Measurements from ENCODE around the gene SEMA3F. TPM values are rescaled to one million over a fixed set of nuclear protein-coding genes. Genes with fewer than 3 reads are reported as not detected.

The SEMA3F gene
- total RNA-seq, 1 donor from 2014 or later, result 0.21 TPM

DNA sequence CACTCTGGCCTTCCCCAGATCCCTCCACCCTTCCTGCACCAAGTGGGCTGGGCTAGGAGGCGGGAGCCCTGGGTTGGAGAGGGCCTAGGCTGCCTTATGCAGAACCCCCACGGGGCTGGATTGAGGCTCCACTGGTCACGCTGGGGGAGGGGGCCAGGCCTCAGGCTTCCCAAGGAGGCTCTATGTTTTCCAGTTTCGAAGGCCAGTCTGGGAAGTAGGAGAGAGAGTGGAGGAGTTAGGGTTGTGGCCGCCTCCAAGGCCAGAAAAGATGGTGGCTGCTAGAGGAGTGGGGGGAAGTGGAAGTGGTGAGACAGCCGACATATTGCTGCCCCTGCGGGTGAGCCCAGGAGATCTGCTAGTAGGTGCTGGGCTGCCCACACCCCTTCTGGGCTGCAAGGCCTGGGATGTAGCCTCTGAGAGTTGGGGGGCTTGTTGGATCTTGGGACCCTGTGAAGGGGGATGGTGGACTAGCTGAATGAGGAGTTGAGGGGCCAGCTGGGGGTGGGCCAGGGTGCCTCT, 82.1 kb downstream of the SEMA3F start:
- H3K27ac Mint-ChIP-seq, result peak overlapping the region; percentile 94
- intact Hi-C loops (cut with micrococcal nuclease), result loop anchor here (2.0 to 5.0 kb wide), 4 partner anchors 296 to 895 kb away; partner anchors contain the start of genes APEH, GMPPB, RBM6 and USP4
- peak; percentile 31 for DNase-seq (ENCODE audit: low spot score)
- H3K4me3 Mint-ChIP-seq, result peak overlapping the region; percentile 99
- no peaks in the 10 kb centered on the region for H3K27me3 Mint-ChIP-seq (ENCODE audit: insufficient read depth)
- H3K36me3 Mint-ChIP-seq (ENCODE audit: low read depth), result peaks cover 14% of the 10 kb centered on the region
- no peaks in the 10 kb centered on the region for H3K9me3 Mint-ChIP-seq
- H3K4me1 Mint-ChIP-seq (ENCODE audit: low read depth), result peaks cover 45% of the 10 kb centered on the region

DNA sequence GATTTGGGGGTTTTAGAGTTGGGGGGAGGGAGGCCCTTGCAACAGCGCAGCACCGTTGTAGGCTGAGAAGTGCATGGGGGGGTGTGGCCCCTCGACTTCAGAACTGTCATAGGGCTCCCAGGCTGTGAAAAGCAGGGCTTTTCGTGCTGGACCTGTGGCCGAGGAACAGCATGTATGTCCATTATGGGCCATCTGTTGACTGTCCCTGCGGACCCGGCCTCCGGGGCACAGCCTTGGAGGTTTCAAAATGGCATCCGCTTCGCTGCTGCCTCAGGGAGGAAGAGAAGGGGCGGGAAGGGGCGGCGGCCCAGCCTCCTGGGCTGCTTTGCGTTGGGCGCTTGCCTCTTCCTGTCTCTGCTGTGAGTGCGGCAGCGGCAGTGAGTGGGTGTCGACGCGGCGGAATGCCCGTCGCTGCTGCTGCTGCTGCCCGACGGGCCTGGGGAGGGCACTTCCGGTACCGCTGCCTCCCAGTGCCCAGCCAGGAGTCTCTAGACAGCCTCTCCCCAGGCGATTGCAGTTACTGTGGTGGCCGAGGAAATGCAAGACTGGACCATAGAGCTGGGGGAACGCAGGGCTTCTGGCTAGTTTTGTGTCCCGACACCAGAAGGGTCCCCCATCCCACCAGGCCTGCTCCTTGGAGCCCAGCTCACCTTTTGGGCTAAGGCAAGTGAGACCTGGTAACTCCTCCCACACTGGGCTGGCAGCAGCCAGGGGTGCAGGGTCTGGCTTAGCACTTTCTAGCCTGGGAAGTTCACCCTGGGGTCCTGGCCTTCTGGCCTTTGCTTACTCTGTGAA, 82.8 kb downstream of the SEMA3F start:
- intact Hi-C loops (cut with micrococcal nuclease), result loop anchor here (1.0 to 5.0 kb wide), 6 partner anchors 8 to 896 kb away; partner anchors contain the start of genes APEH, GMPPB, RBM6 and TRAIP
- peaks cover 53% of the 10 kb centered on the region for H3K4me1 Mint-ChIP-seq (ENCODE audit: low read depth)
- peak; percentile 87 for DNase-seq (ENCODE audit: low spot score)
- peaks cover 18% of the 10 kb centered on the region for H3K36me3 Mint-ChIP-seq (ENCODE audit: low read depth)
- H3K4me3 Mint-ChIP-seq, result peak overlapping the region; percentile 99
- peak overlapping the region; percentile 94 for H3K27ac Mint-ChIP-seq
- no peaks in the 10 kb centered on the region for H3K27me3 Mint-ChIP-seq (ENCODE audit: insufficient read depth)
- H3K9me3 Mint-ChIP-seq, result no peaks in the 10 kb centered on the region

DNA sequence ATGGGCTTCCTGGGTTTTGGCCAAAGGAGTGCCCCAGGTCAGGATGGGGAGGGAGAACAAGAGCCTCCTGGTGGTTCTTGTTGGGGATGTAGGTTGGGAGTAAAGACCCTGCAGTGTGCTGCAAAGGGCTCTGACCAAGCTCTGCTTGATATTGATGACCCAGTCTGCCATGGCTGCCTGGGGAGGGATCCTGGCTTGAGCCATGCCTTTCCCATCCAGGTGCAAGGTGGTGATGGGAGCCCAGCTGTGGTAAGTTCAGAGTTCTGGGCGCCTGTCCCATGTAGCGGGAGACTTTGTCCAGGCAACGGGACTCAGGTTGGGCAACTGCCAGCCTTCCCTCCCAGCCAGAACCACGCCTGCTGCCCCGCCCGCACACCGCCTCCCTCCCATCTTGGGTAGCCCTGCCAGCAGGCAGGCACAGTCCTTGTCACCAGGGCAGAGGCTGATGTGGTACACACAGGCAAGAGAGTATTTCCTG, 83.5 kb downstream of the SEMA3F start:
- Mint-ChIP-seq H3K4me3 (peak overlapping the region; percentile 99), H3K9me3 (no peaks in the 10 kb centered on the region), H3K4me1 (ENCODE audit: low read depth) (peaks cover 58% of the 10 kb centered on the region), H3K36me3 (ENCODE audit: low read depth) (peaks cover 19% of the 10 kb centered on the region), H3K27ac (peak overlapping the region; percentile 94), H3K27me3 (ENCODE audit: insufficient read depth) (no peaks in the 10 kb centered on the region)
- DNase-seq (ENCODE audit: low spot score), result no peak
- intact Hi-C loops (cut with micrococcal nuclease), result loop anchor here (1.0 to 5.0 kb wide), 5 partner anchors 8 to 896 kb away; partner anchors contain the start of genes APEH, GMPPB, TRAIP and USP4

Other genes starting within 250 kb of the SEMA3F start
- 15.5 and 17.3 TPM in 2 replicates for gene MON1A, start 225.5 kb upstream of the SEMA3F start, total RNA-seq
- 99.0 and 100 TPM in 2 replicates for gene RBM6, start 215.2 kb upstream of the SEMA3F start, total RNA-seq
- gene RBM5, start 66.4 kb upstream of the SEMA3F start, total RNA-seq, result 157 and 162 TPM in 2 replicates
- gene GNAT1, start 36.3 kb downstream of the SEMA3F start, total RNA-seq, result not detected in 2 replicates
- not detected in 2 replicates for gene SLC38A3, start 49.9 kb downstream of the SEMA3F start, total RNA-seq
- gene GNAI2, start 80.9 kb downstream of the SEMA3F start, total RNA-seq, result 237 and 238 TPM in 2 replicates
- gene SEMA3B, start 113.8 kb downstream of the SEMA3F start, total RNA-seq, result 0.49 and 1.0 TPM in 2 replicates
- not detected in 2 replicates for gene LSMEM2, start 123.8 kb downstream of the SEMA3F start, total RNA-seq
- gene IFRD2, start 137.1 kb downstream of the SEMA3F start, total RNA-seq, result 215 TPM in 2 replicates
- gene HYAL3, start 144.1 kb downstream of the SEMA3F start, total RNA-seq, result 7.9 and 8.0 TPM in 2 replicates
- gene NAA80, start 144.1 kb downstream of the SEMA3F start, total RNA-seq, result 18.1 and 19.6 TPM in 2 replicates
- gene HYAL1, start 148.2 kb downstream of the SEMA3F start, total RNA-seq, result 0.12 and 0.36 TPM in 2 replicates
- 15.5 and 16.1 TPM in 2 replicates for gene HYAL2, start 167.4 kb downstream of the SEMA3F start, total RNA-seq
- gene TUSC2, start 172.9 kb downstream of the SEMA3F start, total RNA-seq, result 27.9 and 29.9 TPM in 2 replicates
- 57.6 and 60.3 TPM in 2 replicates for gene RASSF1, start 185.5 kb downstream of the SEMA3F start, total RNA-seq
- 1.5 and 1.7 TPM in 2 replicates for gene ZMYND10, start 190.4 kb downstream of the SEMA3F start, total RNA-seq
- 43.7 and 46.6 TPM in 2 replicates for gene NPRL2, start 195.5 kb downstream of the SEMA3F start, total RNA-seq
- 30.0 and 35.9 TPM in 2 replicates for gene CYB561D2, start 195.5 kb downstream of the SEMA3F start, total RNA-seq
- gene TMEM115, start 204.2 kb downstream of the SEMA3F start, total RNA-seq, result 23.6 and 25.4 TPM in 2 replicates

Measured in activated T-helper 1 cell treated with anti-CD3 and anti-CD28 coated beads, Interleukin-12 subunit alpha, Interleukin-12 subunit beta, Interleukin-2, Interleukin-4 antibody, amounts not matched to agents 30 ng/mL and 10 ng/mL and 1 ng/mL, durations not matched to agents 14 hours and 24 hours and 36 hours (primary cell).